Measurements from ENCODE around the gene CAT.

CAT gene

GRCh38 chr11:34425360-34425759, 13.4 kb upstream of the CAT start:
- DNase-seq (ENCODE audit: low spot score): no peak

GRCh38 chr11:34425867-34426266, 12.9 kb upstream of the CAT start:
- DNase-seq (ENCODE audit: low spot score): peak; percentile 38

GRCh38 chr11:34426766-34427185, 12.0 kb upstream of the CAT start:
- peak; percentile 80 for DNase-seq (ENCODE audit: low spot score)

DNA sequence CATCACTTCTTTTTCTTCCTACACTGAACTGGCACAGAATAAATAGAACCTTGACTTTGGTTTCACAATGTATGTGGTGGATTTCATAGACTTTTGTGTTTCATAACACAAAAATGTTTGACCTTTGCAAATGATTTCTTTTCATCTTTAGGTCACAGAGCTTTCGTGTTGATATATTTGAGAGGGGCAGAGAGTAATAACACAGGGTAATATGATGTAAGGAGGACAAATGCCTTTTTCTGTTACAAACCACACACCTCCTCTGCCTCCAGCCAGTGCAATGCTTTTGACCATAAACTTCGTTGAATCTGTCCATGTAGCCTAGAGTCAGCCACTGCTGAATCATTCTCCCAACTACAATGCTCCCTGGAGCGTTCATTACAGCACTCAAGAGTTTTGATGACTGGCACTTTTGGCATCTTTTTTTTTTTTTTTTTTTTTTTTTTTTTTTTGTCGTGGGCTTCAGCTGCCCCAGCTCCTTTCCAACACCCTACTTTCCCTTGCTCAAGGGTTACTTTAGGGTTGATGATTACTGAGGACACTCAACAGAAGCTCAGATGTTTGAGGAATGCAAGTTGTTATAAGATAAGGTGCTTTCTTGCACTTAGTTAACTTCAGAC, 11.4 kb upstream of the CAT start:
- peak; percentile 83 for DNase-seq (ENCODE audit: low spot score)

- DNase-seq (ENCODE audit: low spot score): no peak
Measured at GRCh38 chr11:34431979-34432378, 6.8 kb upstream of the CAT start.

DNA sequence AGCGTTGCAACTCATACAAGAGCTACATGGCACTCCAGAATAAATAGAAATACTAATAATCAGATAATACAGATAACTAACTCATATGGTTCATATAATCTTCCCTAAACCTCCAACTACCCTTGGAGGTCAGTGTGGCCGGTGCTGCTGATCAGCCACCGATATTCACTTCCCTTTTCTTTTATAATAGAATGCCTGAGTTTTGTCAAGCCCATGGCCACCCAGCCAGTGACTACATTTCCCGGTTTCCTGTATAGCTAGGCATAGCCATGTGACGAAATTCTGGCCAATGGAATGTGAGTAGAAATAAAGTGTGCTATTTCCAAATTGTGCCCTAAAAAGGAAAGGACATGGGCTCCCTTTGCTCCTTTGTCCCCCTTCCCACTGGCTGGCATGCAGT, 5.9 kb upstream of the CAT start:
- no peak for DNase-seq (ENCODE audit: low spot score)

DNA sequence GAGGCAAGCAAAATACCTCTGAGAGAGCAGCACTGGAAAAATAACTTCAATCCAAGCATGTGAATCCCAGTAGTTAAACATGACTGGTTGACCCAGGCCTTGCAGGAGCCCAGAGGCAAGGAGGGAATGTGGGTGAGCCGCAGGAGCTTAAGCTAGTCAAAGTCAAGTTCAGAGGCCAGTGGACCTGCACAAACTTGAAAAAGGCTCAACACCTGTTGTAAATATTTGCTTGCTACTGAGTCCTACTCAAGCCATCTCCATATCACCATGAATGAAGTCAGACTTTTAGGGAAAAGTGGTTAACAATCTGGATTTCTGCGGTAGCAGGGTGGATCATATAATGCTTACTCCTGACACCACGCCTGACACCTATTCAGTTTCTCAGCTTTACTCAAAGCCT, 4.8 kb upstream of the CAT start:
- DNase-seq (ENCODE audit: low spot score): no peak

DNA sequence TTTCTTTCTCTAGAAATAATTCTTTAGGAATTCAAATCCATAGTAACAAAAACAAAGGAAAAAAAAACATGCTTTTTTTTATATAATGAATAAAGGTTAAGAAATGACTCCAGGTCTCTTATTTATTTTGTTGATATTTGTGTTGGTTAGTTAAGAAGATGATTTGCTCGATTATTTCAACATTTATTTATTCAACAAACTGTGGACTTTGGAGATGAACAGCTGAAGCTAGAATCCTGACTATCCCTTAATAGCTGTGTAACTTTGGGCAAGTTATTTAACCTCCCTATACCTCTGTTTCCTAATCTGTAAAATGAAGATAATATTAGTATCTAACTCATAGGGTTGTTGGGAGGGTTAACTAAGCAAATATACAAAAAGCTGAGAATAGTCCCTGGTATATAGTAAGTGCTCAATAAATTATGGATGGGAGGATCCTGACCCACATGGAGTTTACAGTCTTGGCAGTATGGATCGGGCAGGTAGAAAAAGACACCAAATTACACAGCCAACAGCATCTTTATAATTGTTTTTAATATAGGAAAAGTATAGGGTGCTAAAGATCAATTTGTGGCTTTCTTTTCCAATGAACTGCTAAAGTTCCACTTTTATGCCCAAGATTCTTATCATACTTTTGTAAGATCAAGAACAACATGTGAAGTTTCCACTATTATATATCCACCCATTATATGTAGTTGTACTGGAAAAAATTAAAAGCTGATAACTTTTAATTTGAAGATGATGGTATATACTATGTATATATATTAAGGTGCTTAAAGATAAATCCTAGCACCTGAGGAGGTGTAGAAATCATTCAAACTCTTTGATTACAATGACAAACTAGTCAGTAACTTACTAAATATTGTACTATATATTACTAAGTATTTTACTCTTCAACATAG, 1.3 kb upstream of the CAT start:
- DNase-seq (ENCODE audit: low spot score): no peak

GRCh38 chr11:34439610-34440198, 970 bp downstream of the CAT start:
- no peak for DNase-seq (ENCODE audit: low spot score)

DNA sequence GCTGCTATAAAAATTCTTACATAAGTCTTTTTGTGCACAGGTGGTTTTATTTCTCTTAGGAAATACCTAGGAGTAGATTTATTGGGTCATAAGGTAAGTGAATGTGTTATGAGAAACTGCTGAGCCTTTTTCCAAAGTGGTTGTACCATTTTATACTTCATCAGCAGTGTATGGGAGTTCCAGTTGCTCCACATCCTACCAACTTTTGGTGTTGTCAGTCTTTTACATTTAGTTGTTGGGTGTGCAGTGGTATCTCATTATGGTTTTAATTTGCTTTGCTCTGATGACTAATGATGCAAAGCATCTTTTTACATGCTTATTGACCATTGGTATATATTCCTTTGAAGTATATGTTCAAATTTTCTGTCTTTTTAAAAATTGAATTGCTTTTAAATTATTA, 3.1 kb downstream of the CAT start:
- DNase-seq (ENCODE audit: low spot score): no peak

DNA sequence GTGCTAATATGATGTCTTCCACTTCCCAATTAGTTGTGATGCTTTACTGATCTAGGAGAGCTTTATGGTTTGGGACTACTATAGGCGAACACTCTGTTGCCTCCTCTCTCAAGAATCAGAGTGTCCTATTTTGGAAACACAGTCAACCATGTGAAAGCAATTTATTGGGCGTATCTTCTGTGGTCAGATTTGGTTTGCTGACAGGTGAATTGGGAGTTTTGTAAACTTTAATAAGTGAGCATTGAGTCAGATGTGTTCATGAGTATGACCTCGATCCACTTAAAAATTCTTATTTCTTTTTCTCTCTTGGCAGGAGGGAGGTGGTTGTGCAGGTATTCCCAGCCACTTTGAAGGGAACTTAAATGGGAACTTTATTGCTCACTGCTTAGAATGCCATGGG, 4.4 kb downstream of the CAT start:
- DNase-seq (ENCODE audit: low spot score): no peak

- no peak for DNase-seq (ENCODE audit: low spot score)
Measured at GRCh38 chr11:34444428-34444827, 5.7 kb downstream of the CAT start.

DNA sequence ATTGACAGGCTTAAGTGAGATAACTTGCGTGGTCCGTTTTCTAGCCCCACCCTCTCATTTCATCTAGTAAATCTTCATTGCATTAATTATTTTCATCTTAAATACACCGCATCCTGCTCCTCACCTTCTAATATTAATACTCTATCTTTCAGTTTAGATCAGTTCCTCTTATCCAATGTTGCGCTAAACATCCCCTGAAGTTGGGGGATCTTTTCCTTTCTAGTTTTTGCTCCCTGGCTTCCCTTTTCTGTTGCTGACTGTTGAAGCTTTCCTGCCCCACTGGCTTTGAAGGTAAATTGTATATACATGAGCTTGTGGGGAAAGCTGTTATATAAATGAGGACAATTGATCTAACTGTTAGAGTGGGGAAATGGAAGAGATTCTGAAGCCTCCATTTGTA, 7.2 kb downstream of the CAT start:
- no peak for DNase-seq (ENCODE audit: low spot score)

GRCh38 chr11:34446386-34446785, 7.7 kb downstream of the CAT start:
- DNase-seq (ENCODE audit: low spot score): no peak

- no peak for DNase-seq (ENCODE audit: low spot score)
Measured at GRCh38 chr11:34447044-34447443, 8.3 kb downstream of the CAT start.

DNA sequence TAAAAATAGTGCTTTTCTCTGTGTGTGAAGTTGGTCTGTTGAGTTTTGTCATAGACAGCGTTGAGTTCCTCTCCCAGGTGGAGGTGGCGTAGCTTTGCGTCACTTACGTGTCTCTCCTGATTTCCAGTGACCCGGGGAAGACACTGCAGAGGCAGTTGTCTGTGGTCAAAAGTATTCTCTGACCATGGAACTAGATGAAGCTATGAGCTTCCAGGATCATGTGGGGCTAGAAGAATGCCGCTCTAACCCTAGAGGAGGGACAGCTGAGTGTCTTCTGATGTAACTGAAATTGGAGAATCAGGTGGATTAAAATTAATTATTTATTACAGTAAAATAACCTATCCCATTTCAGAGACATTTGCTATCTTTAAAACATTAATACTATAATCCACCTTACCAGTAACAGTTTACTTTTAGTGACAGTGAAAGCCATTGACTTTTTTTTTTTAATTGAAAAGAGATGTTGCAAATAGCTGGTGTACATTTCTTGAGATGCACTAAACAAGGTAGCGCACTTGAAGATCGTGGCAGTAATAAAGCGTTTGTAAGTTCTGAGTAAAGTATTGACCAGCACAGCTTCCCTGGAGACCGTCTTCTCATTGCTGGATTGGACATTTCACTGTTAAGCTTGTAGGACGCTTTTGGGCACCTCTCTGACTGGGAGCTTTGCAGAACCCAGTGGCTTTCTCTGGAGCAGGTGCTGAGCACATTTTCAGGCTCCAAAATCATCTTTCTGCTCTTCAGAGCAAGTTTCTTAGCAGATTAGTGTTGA, 9.7 kb downstream of the CAT start:
- DNase-seq (ENCODE audit: low spot score): no peak

GRCh38 chr11:34449013-34449412, 10.3 kb downstream of the CAT start:
- no peak for DNase-seq (ENCODE audit: low spot score)

DNA sequence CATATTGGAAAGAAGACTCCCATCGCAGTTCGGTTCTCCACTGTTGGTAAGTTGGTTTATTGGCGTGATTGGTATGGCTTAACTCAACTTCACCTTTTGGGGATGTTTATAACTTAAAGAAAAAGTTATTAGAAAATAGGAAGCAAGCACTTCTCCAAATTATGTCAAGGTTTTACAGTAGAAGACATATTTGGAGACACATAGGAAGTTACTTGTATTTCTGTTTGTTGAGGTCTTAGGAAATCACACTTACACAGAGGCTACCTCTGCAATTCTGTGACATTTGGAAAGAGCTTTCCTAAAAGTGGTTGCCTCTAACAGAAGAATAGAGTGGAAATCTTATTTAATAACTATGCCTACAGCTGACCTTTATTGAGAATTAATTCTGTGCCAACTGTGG, 12.3 kb downstream of the CAT start:
- no peak for DNase-seq (ENCODE audit: low spot score)

DNA sequence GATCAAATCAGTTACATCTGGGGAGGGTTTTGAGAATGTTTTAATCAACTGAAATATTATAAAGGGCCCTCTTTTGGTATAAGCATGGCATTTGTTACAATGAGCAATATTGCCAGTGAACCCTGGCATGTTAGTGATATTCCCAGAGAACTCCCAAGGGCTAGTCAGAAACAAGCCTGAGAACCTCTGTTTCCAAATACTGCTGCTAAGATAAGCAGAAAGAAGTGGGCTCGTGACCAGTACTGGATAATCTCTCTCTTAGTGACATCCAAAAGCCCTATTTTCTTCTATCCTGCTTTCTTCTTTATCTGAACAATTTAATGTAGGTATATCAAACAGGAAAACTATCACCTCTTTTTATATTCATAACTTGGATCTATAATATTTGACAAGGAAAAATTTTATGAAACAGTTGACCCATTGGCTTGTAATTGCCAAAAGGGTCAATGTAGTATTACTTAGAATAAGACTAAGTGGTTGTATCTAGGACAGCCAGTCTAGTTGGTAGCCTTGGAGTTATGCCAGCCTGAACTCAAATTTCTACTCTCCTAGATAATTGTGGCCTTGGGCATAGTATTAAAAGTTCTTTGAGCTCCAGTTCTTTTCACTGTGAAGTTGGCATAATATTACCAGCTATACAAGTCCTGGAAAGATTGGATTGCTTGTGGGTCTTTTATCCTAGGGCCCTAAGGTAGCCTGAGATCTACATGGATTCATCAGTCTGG, 15.7 kb downstream of the CAT start:
- DNase-seq (ENCODE audit: low spot score): no peak

GRCh38 chr11:34457607-34458006, 18.9 kb downstream of the CAT start:
- DNase-seq (ENCODE audit: low spot score): no peak

- no peak for DNase-seq (ENCODE audit: low spot score)
Measured at GRCh38 chr11:34458525-34458924, 19.8 kb downstream of the CAT start.

All from AG08395 (cell line).